Right cardiac atrium (tissue), 5 donors: ENCODE measurements around the gene CD300LG. TPM values are rescaled to one million over a fixed set of nuclear protein-coding genes. Genes with fewer than 3 reads are reported as not detected.
A peak's percentile ranks its signal among the peaks of the same experiment; 100 is the strongest.
"Not testable (repeated sequence)": the region's sequence is repeated elsewhere in the genome, so short reads cannot be mapped to it uniquely, and the experiment has no call there.

Experiments used
- ATAC-seq, 2 donors: fragments of 200-7000 bp; cut with Tn5 transposase; one replicate each; pipeline versions ENCODE4 v1.8.0 to v1.9.1; 2020; ENCODE audit warnings: moderate library complexity in 2 of 2, mild to moderate bottlenecking in 1 of 2
- DNase-seq, 3 donors: peaks; one replicate each; pipeline ENCODE4 v3.0.0-alpha.2; 2020
- H3K27ac ChIP-seq: one replicate; pipeline ENCODE4 v1.5.1; 2013; ENCODE audit warnings: mild to moderate bottlenecking, low read length, control low read depth, moderate library complexity
- H3K27me3 ChIP-seq: one replicate; pipeline ENCODE4 v1.6.1; 2013; ENCODE audit not compliant: control insufficient read depth, insufficient read depth
- H3K4me1 ChIP-seq: one replicate; pipeline ENCODE4 v1.6.1; 2013; ENCODE audit warnings: low read length; ENCODE audit not compliant: control insufficient read depth, insufficient read depth
- H3K4me3 ChIP-seq: one replicate; pipeline ENCODE4 v1.5.1; 2013; ENCODE audit warnings: low read length, control low read depth
- H3K9me3 ChIP-seq: one replicate; pipeline ENCODE4 v1.6.1; 2013; ENCODE audit warnings: low read length; ENCODE audit not compliant: control insufficient read depth
- WGBS: extraction: QIAGEN DNeasy Blood & Tissue Kit; methylation state at CpG from one replicate; pipeline ENCODE4 v1.1.7; 2013; 5-methylcytosine and 5-hydroxymethylcytosine counted together
- intact Hi-C, 4 donors: fragments of 100-400 bp; cut with DNase I; formaldehyde crosslinking; loops; one replicate each; pipeline versions ENCODE4 v1.11.0 to v1.14.0; 2022 to 2023
- long read RNA-seq, 4 donors: library from polyadenylated mRNA; unstranded; transcript quantifications; one replicate each; pipeline ENCODE4 v2.0.0, GENCODE V29; 2020 to 2021
- polyA plus RNA-seq: library from polyadenylated mRNA; stranded (reverse); fragments of 200-250 nt; gene quantifications from one replicate; pipeline ENCODE4 v1.2.3, GENCODE V29; 2013
- total RNA-seq, 4 donors: library from RNA; stranded (reverse); fragmentation: NEBNext Ultra II Directional; extraction: Animal tissue kit (Norgen Biotek cat#: 25700); gene quantifications; one replicate each; pipeline ENCODE4 v1.2.1, GENCODE V29; 2021
- donor health status: healthy with polysubstance abuse.
- donor health status: DM: no; HTN: yes; CAD: no.
- donor health status: DM: no; HTN: no; CAD: no.
- donor health status: DM: no; HTN: yes; CAD: no; lungs with severe emphysema.
- donor health status: DM: yes; HTN: yes; CAD: no.

Gene CD300LG, protein sequence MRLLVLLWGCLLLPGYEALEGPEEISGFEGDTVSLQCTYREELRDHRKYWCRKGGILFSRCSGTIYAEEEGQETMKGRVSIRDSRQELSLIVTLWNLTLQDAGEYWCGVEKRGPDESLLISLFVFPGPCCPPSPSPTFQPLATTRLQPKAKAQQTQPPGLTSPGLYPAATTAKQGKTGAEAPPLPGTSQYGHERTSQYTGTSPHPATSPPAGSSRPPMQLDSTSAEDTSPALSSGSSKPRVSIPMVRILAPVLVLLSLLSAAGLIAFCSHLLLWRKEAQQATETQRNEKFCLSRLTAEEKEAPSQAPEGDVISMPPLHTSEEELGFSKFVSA
- total RNA-seq (10 to 100 TPM in 3 of 4 donors, 1 to 10 TPM in 1; 3.8 to 29.2 (median 10.9) TPM), polyA plus RNA-seq (20.8 TPM)
- long read RNA-seq, donor 1, partial matches to known transcripts: 14 of 35 reads
- long read RNA-seq, donor 1, other reads (novel, unspliced or antisense): 19 of 35 reads
- long read RNA-seq, donor 2, partial matches to known transcripts: 0 of 5 reads
- long read RNA-seq, donor 2, other reads (novel, unspliced or antisense): 4 of 5 reads
- long read RNA-seq, donor 3, partial matches to known transcripts: 17 of 38 reads
- long read RNA-seq, donor 3, other reads (novel, unspliced or antisense): 19 of 38 reads
- long read RNA-seq, donor 4, partial matches to known transcripts: 2 of 6 reads
- long read RNA-seq, donor 4, other reads (novel, unspliced or antisense): 3 of 6 reads

DNA sequence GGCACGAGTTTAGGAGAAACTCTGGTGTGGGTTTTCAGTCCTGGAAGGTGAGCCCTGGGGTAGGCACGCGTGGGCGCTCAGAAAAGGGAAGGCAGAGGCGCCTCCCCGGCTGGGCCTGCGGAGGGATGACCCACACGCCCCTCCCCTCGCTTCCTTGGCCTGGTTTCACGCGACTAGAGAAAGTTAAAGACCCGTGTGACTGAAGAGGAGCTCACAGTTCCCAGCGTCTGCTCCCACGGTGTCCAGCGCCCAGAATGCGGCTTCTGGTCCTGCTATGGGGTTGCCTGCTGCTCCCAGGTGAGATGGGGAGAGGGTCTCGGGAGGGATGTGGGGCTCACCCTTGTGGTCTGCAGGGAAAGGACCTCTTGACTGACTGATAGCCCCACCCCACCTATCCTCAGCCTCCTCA lies at the start of gene CD300LG:
TSS of gene CD300LG (plus strand) at position 214 of the 409 bp plus-strand sequence. CDS start at position 255, 41 bp downstream.
- H3K27ac ChIP-seq: peak within 1 kb of the TSS; percentile 8
- H3K27me3 ChIP-seq: no peaks in the 10 kb centered on the region
- H3K4me1 ChIP-seq: no peaks in the 10 kb centered on the region
- ATAC-seq (peak; percentile 23 to 40), DNase-seq (peak in 2 of 3 donors; percentile 38 to 63)
- WGBS: 30% methylated on average over 17 of the region's 17 CpGs
- H3K4me3 ChIP-seq: peak within 1 kb of the TSS; percentile 41
- H3K9me3 ChIP-seq: no peaks in the 10 kb centered on the region
- intact Hi-C loops: loop anchor here in 1 of 4 donors (5.0 kb wide), 1 partner anchor 75 kb away; no protein-coding TSS in a partner anchor

DNA sequence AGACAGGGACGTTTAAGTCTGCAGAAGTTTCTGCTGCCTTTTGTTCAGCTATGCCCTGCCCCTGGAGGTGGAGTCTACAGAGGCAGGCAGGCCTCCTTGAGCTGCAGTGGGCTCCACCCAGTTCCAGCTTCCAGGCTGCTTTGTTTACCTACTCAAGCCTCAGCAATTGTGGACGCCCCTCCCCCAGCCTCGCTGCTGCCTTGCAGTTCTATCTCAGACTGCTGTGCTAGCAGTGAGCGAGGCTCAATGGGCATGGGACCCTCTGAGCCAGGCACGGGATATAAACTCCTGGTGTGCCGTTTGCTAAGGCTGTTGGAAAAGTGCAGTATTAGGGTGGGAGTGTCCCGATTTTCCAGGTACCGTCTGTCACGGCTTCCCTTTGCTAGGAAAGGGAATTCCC lies 49.0 kb upstream of the CD300LG start:
- WGBS: 84% methylated on average over 9 of the region's 9 CpGs
- ATAC-seq, H3K27ac ChIP-seq, H3K4me3 ChIP-seq, H3K4me1 ChIP-seq, DNase-seq, intact Hi-C loops, H3K27me3 ChIP-seq, H3K9me3 ChIP-seq: not testable (repeated sequence)

DNA sequence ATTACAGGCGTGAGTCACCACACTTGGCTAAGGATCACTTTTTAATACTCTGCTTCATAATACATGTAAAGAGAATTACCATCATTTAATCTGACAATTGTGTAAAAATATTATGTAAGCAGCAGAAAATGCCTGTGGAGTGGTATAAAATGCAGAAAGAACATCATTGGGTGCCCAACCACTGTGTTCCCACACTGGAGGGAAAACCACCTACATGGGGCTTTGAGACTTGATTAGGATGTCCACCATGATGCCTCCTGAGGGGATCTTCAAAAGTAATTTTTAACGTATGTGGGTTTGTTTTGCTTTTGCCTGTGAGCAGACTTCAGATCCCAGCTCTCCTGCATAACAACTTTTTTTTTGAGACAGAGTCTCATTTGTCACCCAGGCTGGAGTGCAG lies 47.9 kb upstream of the CD300LG start:
- Histone ChIP-seq H3K9me3 (no peaks in the 10 kb centered on the region), H3K27ac (no peak overlapping the region), H3K4me1 (no peaks in the 10 kb centered on the region), H3K4me3 (no peak overlapping the region), H3K27me3 (no peaks in the 10 kb centered on the region)
- WGBS: 81% methylated on average over 2 of the region's 2 CpGs
- intact Hi-C loops: no loop called here
- DNase-seq: no peak
- peak; percentile 30 to 55 for ATAC-seq

DNA sequence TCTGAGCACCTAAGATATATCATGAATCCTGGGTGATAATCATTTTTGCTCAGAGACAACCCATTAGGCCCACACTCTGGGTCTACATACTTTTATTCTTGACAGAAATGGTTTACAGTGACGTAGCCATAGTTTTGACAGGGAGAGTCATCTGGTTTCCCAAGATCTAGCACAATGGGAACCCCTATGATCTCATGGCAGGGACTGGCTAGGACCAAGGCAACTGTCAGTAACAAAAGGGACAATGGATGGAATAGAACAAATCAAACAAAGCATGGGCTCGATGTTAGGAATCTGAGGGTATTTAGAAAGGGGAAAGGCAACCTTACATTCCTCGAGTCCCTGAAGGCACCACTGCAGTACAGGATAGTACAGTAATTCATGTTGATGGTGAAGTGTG lies 46.2 kb upstream of the CD300LG start:
- ATAC-seq (no peak), DNase-seq (no peak)
- 95% methylated on average over 3 of the region's 3 CpGs for whole genome bisulfite sequencing
- Histone ChIP-seq H3K27me3 (no peaks in the 10 kb centered on the region), H3K4me3 (no peak overlapping the region), H3K4me1 (no peaks in the 10 kb centered on the region), H3K27ac (no peak overlapping the region), H3K9me3 (no peaks in the 10 kb centered on the region)
- intact Hi-C loops: no loop called here

DNA sequence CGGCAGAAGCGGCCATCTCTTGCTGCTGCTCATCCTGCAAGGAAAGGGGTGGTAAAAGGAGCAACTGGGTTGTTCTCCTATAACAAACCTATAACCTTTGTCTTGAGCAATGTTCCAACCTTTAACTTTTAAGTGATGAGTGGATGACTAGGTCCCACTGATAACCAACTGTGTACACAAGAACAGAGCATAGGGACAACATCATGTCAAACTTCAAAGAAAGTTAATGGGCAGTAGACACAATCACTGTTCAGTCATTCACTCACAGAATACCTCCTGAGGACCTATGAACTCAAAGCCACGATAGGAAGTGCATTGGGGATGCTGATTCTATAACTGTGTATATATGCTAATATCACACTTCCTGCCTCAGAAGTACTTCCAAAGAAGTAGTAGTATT lies 45.1 kb upstream of the CD300LG start:
- DNase-seq (no peak), ATAC-seq (peak in 1 of 2 donors; percentile 15)
- intact Hi-C loops: no loop called here
- Histone ChIP-seq H3K4me1 (no peaks in the 10 kb centered on the region), H3K27ac (no peak overlapping the region), H3K4me3 (no peak overlapping the region), H3K9me3 (no peaks in the 10 kb centered on the region), H3K27me3 (no peaks in the 10 kb centered on the region)
- WGBS: 78% methylated on average over 3 of the region's 3 CpGs

DNA sequence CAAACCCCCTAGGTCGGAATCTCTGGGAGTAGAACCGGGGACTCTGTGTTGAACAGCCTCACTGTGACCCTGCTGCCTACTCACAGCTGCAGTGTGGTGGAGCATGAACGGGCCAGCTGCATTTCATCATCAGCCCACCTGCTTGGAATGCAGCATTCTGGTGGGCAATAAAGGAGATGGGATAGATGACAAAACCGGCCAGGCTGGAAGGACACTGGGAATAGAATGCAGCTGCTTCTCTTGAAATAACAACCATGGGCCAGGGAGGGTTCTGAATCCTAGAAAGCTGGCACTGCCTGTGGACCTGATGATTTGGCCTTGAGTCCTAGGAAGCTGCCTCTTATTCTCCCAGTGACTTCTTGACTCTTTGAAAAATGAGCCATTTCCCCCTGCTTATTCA lies 43.2 kb upstream of the CD300LG start:
- intact Hi-C loops: no loop called here
- Histone ChIP-seq H3K4me1 (no peaks in the 10 kb centered on the region), H3K27ac (no peak overlapping the region), H3K4me3 (no peak overlapping the region), H3K27me3 (no peaks in the 10 kb centered on the region), H3K9me3 (no peaks in the 10 kb centered on the region)
- DNase-seq (no peak), ATAC-seq (no peak)
- WGBS: 63% methylated on average over 4 of the region's 4 CpGs

DNA sequence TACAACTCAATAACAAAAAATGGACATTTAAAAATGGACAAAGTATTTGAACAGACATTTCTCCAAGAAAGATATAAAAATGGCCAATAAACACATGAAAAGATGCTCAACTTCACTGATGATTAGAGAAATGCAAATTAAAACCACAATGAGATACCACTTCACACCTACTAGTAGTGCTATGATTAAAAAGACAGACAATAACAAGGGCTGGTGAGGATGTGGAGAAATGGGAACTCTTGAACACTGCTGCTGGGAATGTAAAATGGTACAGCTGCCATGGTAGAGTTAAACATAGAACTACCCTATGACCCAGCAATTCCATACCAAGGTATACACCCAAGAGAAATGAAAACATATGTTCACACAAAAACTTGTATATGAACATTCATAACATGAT lies 41.9 kb upstream of the CD300LG start:
- DNase-seq (no peak), ATAC-seq (no peak)
- no peaks in the 10 kb centered on the region for H3K4me1 ChIP-seq
- intact Hi-C loops: no loop called here
- no peak overlapping the region for H3K4me3 ChIP-seq
- H3K27ac ChIP-seq: no peak overlapping the region
- H3K9me3 ChIP-seq: no peaks in the 10 kb centered on the region
- no peaks in the 10 kb centered on the region for H3K27me3 ChIP-seq

DNA sequence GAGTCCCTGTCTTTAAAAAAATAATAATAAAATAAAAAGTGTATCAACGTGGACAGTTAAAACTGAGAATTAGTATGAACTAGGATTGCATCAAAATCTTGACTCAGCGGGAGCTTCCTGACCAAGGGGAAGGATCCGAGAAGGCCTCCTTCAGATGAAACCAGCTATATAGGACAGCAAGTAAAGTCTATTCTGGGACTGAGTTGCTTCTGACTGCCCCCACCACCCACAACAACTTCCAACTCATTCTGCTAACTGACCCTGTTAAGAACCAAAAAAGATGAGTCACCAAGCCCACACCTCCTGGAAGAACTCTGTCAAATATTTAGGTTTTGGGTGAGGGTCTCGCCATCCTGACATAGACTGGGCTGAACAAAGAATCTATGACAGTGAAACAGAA lies 38.9 kb upstream of the CD300LG start:
- no peak for ATAC-seq

DNA sequence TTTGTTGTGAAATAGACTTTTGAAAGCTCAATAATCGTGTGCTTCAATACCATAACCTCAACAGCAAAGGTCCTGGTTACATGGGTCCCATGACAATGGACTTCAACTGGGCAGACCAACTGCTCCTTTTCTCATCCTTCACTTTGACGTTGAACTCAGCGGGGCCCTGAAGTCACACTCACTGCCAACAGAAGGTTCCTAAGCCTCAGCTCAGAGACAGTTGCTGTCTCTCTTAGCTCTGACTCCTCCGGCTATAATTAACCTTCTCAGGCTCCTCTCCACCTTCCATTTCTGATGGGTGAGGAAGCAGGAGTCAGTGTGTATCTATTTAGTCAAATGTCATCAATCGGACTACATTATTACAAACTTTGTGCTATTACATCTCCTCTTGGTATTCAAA lies 37.9 kb upstream of the CD300LG start:
- intact Hi-C loops: no loop called here
- 90% methylated on average over 5 of the region's 5 CpGs for whole genome bisulfite sequencing
- Histone ChIP-seq H3K27me3 (no peaks in the 10 kb centered on the region), H3K4me3 (no peak overlapping the region), H3K9me3 (no peaks in the 10 kb centered on the region), H3K27ac (no peak overlapping the region), H3K4me1 (no peaks in the 10 kb centered on the region)
- no peak for DNase-seq
- no peak for ATAC-seq

More for the DNA sequence above, 38.9 kb upstream of the CD300LG start:
- intact Hi-C loops: no loop called here
- H3K27me3 ChIP-seq: no peaks in the 10 kb centered on the region
- H3K9me3 ChIP-seq: no peaks in the 10 kb centered on the region
- H3K4me1 ChIP-seq: no peaks in the 10 kb centered on the region
- no peak overlapping the region for H3K4me3 ChIP-seq
- 95% methylated on average over 4 of the region's 4 CpGs for WGBS
- DNase-seq: no peak
- no peak overlapping the region for H3K27ac ChIP-seq

DNA sequence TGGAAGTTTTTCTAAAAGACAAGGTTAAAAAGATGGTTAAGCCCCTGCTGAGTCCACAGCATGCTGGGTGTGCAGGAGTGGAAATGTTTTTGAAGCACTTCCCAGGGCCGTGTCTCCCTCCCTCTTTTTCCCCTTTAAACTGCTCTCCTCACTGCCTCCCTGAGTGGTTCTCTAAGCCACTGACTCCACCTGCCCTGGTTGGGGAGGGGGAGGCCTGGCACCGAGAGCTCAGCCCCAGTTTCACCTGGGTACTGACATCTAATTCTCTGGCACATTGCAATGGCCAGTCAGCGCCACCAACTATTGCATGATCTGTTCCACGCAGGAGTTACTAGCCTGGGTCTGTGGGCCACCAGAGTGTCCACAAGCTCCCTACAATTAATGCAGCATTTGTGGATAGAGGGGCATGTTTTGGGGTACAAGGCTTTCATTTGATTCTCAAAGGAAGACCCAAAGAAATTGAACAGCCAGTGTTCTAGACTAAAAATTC lies 36.7 kb upstream of the CD300LG start:
- no peak overlapping the region for H3K27ac ChIP-seq
- no peaks in the 10 kb centered on the region for H3K27me3 ChIP-seq
- intact Hi-C loops: no loop called here
- H3K4me1 ChIP-seq: no peaks in the 10 kb centered on the region
- DNase-seq (no peak), ATAC-seq (no peak)
- H3K4me3 ChIP-seq: no peak overlapping the region
- WGBS: 84% methylated on average over 4 of the region's 4 CpGs
- no peaks in the 10 kb centered on the region for H3K9me3 ChIP-seq

DNA sequence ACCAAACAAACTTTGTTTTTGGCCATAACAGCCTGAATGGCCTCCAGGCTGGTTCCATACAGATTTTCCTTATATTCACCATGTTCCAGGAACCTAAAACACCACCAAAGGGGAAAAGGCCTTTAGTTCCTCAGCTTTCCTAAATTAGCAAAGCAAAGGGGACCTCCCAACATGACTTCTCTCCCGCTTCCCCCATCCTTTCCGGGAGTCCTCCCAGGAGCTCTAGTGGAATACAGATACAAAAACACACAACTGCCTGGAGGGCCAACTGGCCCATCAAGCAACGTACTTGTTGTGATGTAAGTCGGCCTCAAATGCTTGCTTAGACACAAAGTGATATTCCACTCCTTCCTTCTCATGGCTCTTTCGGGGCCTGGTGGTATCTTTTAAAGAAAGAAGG lies 36.2 kb upstream of the CD300LG start:
- ATAC-seq: no peak
- no peak overlapping the region for H3K4me3 ChIP-seq
- DNase-seq: no peak
- no peaks in the 10 kb centered on the region for H3K27me3 ChIP-seq
- WGBS: 89% methylated on average over 5 of the region's 5 CpGs
- H3K9me3 ChIP-seq: no peaks in the 10 kb centered on the region
- H3K4me1 ChIP-seq: no peaks in the 10 kb centered on the region
- intact Hi-C loops: no loop called here
- H3K27ac ChIP-seq: no peak overlapping the region
